SHP77 (cell line): ENCODE data around the gene TBXAS1.
"Not testable (repeated sequence)": the region's sequence is repeated elsewhere in the genome, so short reads cannot be mapped to it uniquely, and the experiment has no call there.

Source experiments
- DNase-seq, 2 experiments: peaks; one replicate each; lab custom pipeline; 2025; lab: John Stamatoyannopoulos, UW

TBXAS1 gene

GRCh38 chr7:139915268-139915863, 86.3 kb downstream of the TBXAS1 start:
- no peak for DNase-seq

GRCh38 chr7:139915864-139916716, 87.0 kb downstream of the TBXAS1 start:
- no peak for DNase-seq

DNA sequence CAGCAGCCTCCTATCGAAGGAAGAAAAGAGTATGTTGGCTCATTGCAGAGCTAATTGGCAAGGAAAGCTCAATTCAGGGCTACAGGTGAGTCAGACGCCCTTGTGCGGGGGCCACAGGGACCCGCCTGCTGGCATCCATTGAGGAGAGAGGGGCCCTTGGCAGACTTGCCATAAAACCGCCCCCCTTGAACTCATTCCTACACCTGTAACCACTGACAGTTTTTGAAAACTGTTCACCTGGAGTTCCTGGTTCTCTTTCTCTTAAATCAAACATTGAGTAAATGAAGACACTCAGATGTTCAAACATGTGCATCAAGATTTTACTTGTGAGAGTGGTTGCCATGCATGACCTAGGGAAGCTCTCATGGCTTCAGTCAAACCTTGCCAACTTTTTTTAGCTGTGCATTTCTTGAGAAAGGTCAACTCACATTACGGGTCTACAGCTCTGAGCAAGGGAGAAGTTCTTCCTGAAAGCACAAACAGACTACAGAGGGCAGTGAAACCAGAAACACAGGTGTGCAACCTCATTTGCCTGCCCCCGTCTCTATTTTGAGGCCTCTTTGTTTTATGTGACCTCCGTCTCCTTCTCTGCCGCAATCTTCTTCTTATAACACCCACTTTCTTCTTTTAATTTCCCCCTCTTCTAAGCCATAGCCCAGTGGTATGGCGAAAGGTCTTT, 87.8 kb downstream of the TBXAS1 start:
- no peak for DNase-seq

DNA sequence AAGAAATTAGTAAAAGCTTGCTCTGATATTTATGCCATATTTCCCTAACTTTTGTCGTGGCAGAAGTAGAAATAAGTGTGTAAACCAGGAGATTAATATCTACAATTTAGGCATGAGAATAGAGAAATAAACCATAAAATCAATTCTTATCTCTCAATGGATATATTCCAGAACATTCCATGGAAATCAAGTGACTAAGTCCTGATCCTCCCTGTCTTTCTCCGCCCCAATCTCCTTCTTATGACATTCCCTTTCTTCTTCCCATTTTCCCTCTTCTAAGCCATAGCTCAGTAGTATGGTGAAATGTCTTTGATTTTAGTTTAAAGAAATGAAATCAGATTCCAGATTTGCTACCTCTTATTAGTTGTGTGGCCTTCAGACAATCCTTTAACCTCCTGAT, 88.8 kb downstream of the TBXAS1 start:
- DNase-seq: no peak

DNA sequence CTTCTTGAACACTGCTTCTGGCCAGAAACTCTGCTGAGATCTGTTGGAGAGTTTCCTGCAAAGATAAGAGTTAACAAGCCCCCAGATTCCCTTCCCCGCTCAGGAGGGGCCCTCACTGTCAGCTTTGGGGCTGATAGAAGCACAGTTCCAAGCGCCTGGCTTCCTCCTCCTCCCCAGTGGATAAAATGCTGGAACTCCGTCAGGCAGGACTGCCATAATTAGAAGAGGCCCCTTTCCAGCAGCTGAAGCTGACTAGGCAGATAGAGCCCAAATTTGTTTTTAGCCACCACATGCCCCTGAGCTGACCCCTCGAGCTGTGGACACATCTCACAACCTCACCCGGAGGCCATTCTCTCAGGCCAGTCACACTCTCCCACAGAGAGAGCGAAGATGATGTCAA, 89.4 kb downstream of the TBXAS1 start:
- no peak for DNase-seq

- no peak for DNase-seq
These were observed 94.0 kb downstream of the TBXAS1 start for GRCh38 chr7:139923090-139923489.

DNA sequence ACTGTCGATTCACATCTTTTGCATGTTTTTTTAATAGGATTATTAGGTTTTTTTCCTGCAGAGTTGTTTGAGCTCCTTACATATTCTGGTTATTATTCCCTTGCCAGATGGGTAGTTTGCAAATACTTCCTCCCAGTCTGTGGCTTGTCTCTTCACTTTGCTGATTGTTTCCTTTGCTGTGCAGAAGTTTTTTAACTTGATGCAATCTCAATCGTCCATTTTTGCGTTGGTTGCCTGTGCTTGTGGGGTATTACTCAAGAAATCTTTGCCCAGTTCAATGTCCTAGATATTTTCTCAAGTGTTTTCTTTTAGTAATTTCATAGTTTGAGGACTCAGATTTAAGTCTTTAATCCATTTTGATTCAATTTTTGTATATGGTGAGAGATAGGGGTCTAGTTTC, 95.4 kb downstream of the TBXAS1 start:
- no peak for DNase-seq

- not testable (repeated sequence) for DNase-seq
These were observed 100.2 kb downstream of the TBXAS1 start for GRCh38 chr7:139929221-139929620.

DNA sequence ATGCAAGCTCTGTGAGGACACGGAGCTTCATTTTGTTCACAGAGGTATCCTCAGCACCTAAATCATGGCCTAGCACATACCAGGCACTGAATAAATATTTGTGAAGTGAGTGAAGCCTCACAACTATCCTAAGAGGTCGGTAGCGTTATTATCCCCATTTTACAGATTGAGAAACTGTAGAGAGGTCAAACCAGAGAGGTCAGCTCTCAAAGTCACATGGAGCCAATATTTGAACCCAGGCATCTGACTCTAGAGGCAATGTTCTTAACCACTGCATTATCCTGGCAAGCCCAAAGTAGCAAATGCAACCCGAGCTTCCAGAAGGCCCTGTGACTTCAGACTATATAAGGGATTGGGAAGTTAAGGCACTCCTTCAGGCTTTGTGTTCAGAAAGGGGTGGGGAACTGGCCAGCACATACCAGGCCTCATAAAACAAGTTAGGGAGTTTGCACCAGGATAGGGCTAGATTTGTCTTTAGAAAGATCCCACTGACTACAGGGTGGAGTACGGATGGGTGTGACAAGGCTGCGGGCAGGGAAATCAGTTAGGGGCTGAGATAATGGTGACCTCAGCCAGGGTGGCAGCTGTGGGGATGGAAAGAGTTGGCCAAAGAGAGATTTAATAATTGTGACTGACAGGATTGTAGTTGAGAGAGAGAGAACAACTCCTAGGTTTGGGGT, 101.4 kb downstream of the TBXAS1 start:
- no peak for DNase-seq

GRCh38 chr7:139931190-139931934, 102.3 kb downstream of the TBXAS1 start:
- DNase-seq: no peak

DNA sequence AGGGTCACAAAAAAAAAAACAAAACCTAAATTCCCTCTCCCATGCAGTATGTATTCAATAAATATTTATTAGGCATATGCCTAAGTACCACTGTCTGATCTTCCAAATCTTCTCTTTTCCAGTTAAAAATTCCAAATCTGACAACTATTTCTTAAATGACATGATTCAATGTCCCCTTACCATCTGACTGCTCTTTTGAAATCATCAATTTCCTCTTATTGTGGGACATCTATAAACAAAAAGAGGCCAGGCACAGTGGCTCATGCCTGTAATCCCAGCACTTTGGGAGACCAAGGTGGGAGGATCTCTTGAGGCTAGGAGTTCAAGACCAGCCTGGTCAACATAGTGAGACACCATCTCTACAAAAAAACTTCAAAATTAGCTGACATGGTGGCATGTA, 103.5 kb downstream of the TBXAS1 start:
- DNase-seq: no peak

GRCh38 chr7:139936760-139937310, 107.8 kb downstream of the TBXAS1 start:
- DNase-seq: no peak

DNA sequence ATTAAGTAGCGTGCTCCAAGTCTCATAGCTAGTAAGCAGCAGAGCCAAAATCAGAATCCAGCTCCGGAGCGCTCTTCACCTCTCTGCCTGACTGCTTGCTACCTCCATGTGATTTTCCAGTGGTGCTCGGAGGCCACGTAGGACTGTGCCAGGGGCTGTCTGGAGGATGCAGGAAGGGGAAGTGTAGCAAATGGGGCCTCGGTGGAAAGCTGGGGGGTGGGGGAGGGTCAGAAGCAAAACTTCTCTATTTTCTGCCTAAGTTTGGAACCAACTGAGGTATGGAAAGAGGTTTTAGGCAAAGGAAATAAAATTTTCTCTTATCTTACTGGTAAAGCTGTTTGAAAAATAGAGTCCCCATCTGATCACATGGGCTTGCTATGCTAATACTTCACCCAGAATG, 108.7 kb downstream of the TBXAS1 start:
- DNase-seq: no peak

- DNase-seq: no peak
These were observed 111.8 kb downstream of the TBXAS1 start for GRCh38 chr7:139940866-139941265.

DNA sequence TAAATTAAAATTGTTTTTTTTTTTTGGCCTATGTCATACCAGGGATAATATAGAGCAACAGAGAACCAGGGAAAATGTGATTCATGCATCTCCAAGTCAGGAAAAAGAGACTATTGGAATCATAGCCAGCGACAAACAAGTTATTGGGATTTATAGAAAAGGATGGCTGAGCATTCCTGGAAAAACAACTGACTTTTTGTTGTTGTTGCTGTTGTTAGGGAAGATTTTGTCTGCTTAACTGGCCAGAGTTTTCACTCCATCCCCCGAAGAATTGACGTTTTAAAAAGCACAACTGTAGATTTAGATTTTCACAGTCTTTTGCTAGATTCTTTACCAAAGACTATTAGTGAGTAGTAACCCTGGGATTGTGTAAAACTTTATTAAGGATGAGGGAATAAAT, 112.4 kb downstream of the TBXAS1 start:
- DNase-seq: no peak

DNA sequence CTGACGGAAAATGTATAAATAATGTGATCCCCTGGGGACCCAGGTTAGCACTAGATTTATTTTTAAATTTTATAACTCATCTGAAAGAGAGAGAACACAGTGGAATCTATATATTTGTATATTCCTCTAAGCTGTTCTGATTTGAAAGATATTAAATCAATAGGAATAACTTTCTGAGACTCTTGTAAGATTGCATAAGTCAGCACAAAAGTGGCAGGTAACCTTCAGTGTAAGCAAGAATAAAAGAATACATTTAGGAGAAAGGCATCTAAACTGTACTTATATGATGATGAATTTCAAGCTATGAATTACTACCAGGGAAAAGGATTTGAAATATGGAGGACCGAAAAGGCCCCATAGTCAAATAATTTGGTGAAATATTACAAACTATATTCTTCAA, 112.8 kb downstream of the TBXAS1 start:
- no peak for DNase-seq

DNA sequence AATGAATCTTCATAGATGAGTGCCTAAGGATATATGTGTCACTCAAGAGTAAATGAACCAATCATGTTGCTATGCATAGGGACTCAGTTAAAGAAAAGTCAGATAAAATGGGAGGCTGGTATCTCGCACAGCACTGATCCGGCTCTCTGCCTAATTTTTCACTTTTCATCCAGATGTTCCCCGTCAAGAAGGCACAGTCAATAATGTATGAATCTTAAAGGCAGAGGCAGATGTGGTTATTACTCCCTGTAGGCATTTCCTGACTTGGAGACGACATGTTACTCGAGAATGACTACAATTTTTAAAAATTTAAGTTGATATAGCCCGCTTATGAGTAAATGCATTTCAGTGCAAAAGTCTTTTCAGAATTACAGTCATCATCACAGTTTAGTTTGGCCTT, 113.6 kb downstream of the TBXAS1 start:
- DNase-seq: no peak

DNA sequence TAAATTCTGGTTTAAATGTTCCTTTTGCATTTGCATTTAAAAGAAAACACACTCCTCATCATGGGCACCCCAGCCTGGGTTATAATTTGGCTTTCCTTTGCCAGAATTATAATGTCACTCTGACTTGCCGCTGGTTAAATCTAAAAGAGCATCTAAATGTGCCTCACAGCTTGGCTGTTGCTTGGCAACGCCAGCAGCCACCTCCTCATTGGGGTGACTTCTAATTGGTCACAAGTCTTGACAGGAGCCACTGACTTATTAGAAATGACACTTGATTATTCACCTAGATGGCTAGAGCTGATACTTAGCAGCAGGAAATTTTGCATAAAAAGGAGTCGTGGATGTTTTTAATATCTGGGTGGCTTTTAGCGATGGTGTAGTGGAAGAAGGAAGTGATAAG, 114.3 kb downstream of the TBXAS1 start:
- no peak for DNase-seq

DNA sequence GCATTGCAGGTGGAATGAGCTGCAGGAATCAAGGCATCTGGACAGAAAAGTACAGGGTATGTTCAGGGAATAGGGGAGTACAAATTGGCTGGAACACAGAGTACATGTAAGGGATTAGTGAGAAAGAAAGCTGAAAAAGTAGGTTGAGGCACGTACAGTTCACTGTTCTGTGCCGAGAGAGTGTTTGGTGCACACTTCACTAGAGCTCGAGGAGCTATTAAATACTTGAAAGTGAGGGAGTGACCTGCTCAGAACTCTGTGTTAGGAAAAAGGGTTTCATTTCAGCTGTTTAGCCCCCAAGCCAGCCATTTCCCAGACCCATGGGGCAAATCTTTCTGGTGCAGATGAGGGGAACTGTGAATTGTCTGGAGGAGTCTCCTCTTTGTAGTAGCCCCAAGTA, 115.2 kb downstream of the TBXAS1 start:
- DNase-seq: no peak

DNA sequence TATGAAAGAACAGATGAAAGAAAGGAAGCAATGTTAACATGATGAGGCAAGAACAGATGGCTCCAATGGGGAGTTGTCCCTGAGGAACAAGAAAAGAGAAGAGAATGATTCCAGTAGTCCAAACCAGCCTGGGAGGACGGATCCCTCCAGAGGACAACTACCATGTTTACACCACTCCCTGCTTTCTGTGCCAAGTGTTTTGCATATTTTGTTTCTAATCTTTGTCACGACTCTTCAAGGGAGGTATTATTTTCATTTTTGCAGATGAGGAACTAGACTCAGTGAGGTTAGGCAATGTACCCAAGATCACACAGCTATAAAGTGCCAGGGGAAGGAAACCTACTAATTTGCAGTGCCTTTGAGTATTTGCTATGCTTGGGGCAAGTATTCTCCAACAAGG, 117.5 kb downstream of the TBXAS1 start:
- no peak for DNase-seq

DNA sequence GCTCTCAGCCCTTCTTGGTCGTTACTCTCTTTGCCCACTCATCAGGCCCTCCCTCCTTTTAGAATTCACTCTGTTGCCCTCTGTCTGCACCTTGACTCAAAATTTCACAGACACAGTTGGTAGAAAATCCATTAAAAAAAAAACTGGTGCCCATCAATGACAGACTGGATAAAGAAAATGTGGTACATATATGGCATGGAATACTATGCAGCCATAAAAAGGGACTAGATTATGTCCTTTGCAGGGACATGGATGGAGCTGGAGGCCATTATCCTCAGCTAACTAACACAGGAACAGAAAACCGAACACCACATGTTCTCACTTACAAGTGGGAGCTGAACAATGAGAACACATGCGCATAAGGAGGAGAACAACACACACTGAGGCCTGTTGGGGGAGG, 118.0 kb downstream of the TBXAS1 start:
- no peak for DNase-seq

DNA sequence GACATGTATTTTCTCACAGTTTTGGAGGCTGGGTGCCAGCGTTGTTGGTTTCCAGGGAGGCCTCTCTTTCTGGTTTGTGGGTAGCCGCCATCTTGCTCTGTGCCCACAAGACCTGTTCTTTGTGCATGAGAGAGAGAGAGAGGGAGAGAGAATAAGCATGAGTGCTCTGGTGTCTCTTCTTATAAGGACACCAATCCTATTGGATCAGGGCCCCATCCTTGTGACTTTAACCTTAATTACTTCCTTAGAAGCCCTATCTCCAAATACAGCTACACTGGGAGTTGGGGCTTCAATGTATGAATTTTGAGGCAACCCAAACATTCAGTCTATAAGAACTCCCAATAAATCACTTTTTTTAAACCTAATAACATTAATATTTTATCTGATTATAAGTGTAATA, 119.1 kb downstream of the TBXAS1 start:
- DNase-seq: no peak
